H9 (cell line): Measurements from ENCODE around the gene HPS3. TPM values are rescaled to one million over a fixed set of nuclear protein-coding genes. Genes with fewer than 3 reads are reported as not detected.
A peak's percentile ranks its signal among the peaks of the same experiment; 100 is the strongest.

ENCODE experiments used
- DNase-seq: peaks from one replicate; pipeline ENCODE4 v3.0.0-alpha.2; 2017
- H2AFZ ChIP-seq: one replicate; pipeline ENCODE4 v1.6.1; 2013; ENCODE audit warnings: mild to moderate bottlenecking, low read length, control low read depth, moderate library complexity
- H2AK5ac ChIP-seq: 2 replicates; pipeline ENCODE4 v1.6.1; 2013; ENCODE audit warnings: low read length, control low read depth, mixed read lengths; ENCODE audit not compliant: insufficient read length
- H2BK120ac ChIP-seq: one replicate; pipeline ENCODE4 v1.6.1; 2013; ENCODE audit warnings: low read depth, mild to moderate bottlenecking, low read length, control low read depth, inconsistent platforms; ENCODE audit not compliant: poor library complexity, severe bottlenecking
- H2BK12ac ChIP-seq: 2 replicates; pipeline ENCODE4 v1.6.1; 2013; ENCODE audit warnings: low read length, control low read depth, mixed read lengths, low read depth; ENCODE audit not compliant: insufficient read length
- H2BK15ac ChIP-seq: 2 replicates; pipeline ENCODE4 v1.6.1; 2013; ENCODE audit warnings: low read depth, low read length, control low read depth
- H2BK20ac ChIP-seq: one replicate; pipeline ENCODE4 v1.6.1; 2013; ENCODE audit warnings: low read depth, mild to moderate bottlenecking, low read length, control low read depth, inconsistent platforms; ENCODE audit not compliant: poor library complexity, severe bottlenecking
- H2BK5ac ChIP-seq: 2 replicates; pipeline ENCODE4 v1.6.1; 2013; ENCODE audit warnings: low read length, control low read depth, mixed read lengths; ENCODE audit not compliant: insufficient read length
- H3K14ac ChIP-seq: 2 replicates; pipeline ENCODE4 v1.6.1; 2013; ENCODE audit warnings: low read length, control low read depth; ENCODE audit not compliant: insufficient read depth
- H3K18ac ChIP-seq: 2 replicates; pipeline ENCODE4 v1.6.1; 2013; ENCODE audit warnings: low read depth, mild to moderate bottlenecking, mixed read lengths, low read length, control low read depth; ENCODE audit not compliant: insufficient read length
- H3K23ac ChIP-seq: 2 replicates; pipeline ENCODE4 v1.6.1; 2013; ENCODE audit warnings: low read length, control low read depth, mixed read lengths, low read depth; ENCODE audit not compliant: insufficient read length
- H3K23me2 ChIP-seq: 2 replicates; pipeline ENCODE4 v1.6.1; 2013; ENCODE audit warnings: low read depth, mild to moderate bottlenecking, mixed read lengths, low read length, control low read depth; ENCODE audit not compliant: insufficient read length, poor library complexity, severe bottlenecking
- H3K27ac ChIP-seq: 2 replicates; pipeline ENCODE4 v1.5.1; 2013; ENCODE audit warnings: low read length, control low read depth, mixed read lengths, low read depth; ENCODE audit not compliant: insufficient read length
- H3K27me3 ChIP-seq: 2 replicates; pipeline ENCODE4 v1.6.1; 2013; ENCODE audit warnings: low read length, control low read depth, inconsistent platforms; ENCODE audit not compliant: insufficient read depth
- H3K4ac ChIP-seq: 2 replicates; pipeline ENCODE4 v1.6.1; 2013; ENCODE audit warnings: low read depth, mild to moderate bottlenecking, control low read depth, inconsistent platforms, low read length, moderate library complexity
- H3K4me1 ChIP-seq: 2 replicates; pipeline ENCODE4 v1.6.1; 2013; ENCODE audit warnings: low read length, control low read depth, inconsistent platforms; ENCODE audit not compliant: insufficient read depth
- H3K4me2 ChIP-seq: 2 replicates; pipeline ENCODE4 v1.6.1; 2013; ENCODE audit warnings: low read length, control low read depth, mixed read lengths; ENCODE audit not compliant: insufficient read length, insufficient read depth
- H3K56ac ChIP-seq: 2 replicates; pipeline ENCODE4 v1.6.1; 2013; ENCODE audit warnings: low read depth, mild to moderate bottlenecking, mixed read lengths, low read length, control low read depth; ENCODE audit not compliant: insufficient read length
- H3K79me1 ChIP-seq: 2 replicates; pipeline ENCODE4 v1.6.1; 2013; ENCODE audit warnings: low read depth, mild to moderate bottlenecking, moderate library complexity, low read length, control low read depth, inconsistent platforms; ENCODE audit not compliant: insufficient read depth, poor library complexity, severe bottlenecking
- H3K79me2 ChIP-seq: 2 replicates; pipeline ENCODE4 v1.6.1; 2013; ENCODE audit warnings: low read length, control low read depth, inconsistent platforms; ENCODE audit not compliant: insufficient read depth
- H3K9ac ChIP-seq: 2 replicates; pipeline ENCODE4 v1.6.1; 2013; ENCODE audit warnings: low read length, control low read depth, mixed read lengths; ENCODE audit not compliant: insufficient read length; ENCODE audit errors: extremely low read depth
- H3K9me3 ChIP-seq: one replicate; pipeline ENCODE4 v1.6.1; 2013; ENCODE audit warnings: low read depth, low read length, inconsistent platforms; ENCODE audit not compliant: control insufficient read depth
- H3T11ph ChIP-seq: one replicate; pipeline ENCODE4 v1.6.1; 2013; ENCODE audit warnings: mild to moderate bottlenecking, low read length, control low read depth, inconsistent platforms
- H4K20me1 ChIP-seq: one replicate; pipeline ENCODE4 v1.6.1; 2013; ENCODE audit not compliant: control insufficient read depth, insufficient read length, insufficient read depth
- H4K5ac ChIP-seq: 2 replicates; pipeline ENCODE4 v1.6.1; 2013; ENCODE audit warnings: low read depth, mild to moderate bottlenecking, mixed read lengths, low read length, control low read depth; ENCODE audit not compliant: insufficient read length
- H4K8ac ChIP-seq: replicated peaks from 2 replicates; pipeline ENCODE4 v1.6.1; 2013; ENCODE audit warnings: low read length, control low read depth, mixed read lengths, low read depth; ENCODE audit not compliant: insufficient read length
- H4K91ac ChIP-seq: 2 replicates; pipeline ENCODE4 v1.6.1; 2013; ENCODE audit warnings: low read depth, mild to moderate bottlenecking, moderate library complexity, mixed read lengths, low read length, control low read depth; ENCODE audit not compliant: insufficient read length
- H3K27ac Mint-ChIP-seq, 3 experiments: 2 replicates in 2 of 3; 3 replicates in 1 of 3; pipeline ENCODE4 v1.8.0; 2020 to 2021; ENCODE audit warnings: mixed read lengths in 3 of 3, mild to moderate bottlenecking in 1 of 3, moderate library complexity in 1 of 3
- H3K27me3 Mint-ChIP-seq: 2 replicates; pipeline ENCODE4 v1.8.0; 2021; ENCODE audit warnings: low read depth, mild to moderate bottlenecking, moderate library complexity, mixed read lengths
- H3K36me3 Mint-ChIP-seq, 3 experiments: 2 replicates in 2 of 3; 3 replicates in 1 of 3; pipeline ENCODE4 v1.8.0; 2020 to 2021; ENCODE audit warnings: low read depth in 3 of 3, mixed read lengths in 3 of 3; ENCODE audit not compliant: insufficient read depth in 1 of 3
- H3K4me1 Mint-ChIP-seq, 2 experiments: 2 replicates each; pipeline ENCODE4 v1.8.0; 2020; ENCODE audit warnings: mixed read lengths in 2 of 2
- H3K4me3 Mint-ChIP-seq, 2 experiments: 2 replicates in 1 of 2; 3 replicates in 1 of 2; pipeline ENCODE4 v1.8.0; 2020 to 2021; ENCODE audit warnings: mild to moderate bottlenecking in 2 of 2, mixed read lengths in 2 of 2, moderate library complexity in 1 of 2
- H3K9me3 Mint-ChIP-seq, 2 experiments: 2 replicates in 1 of 2; 3 replicates in 1 of 2; pipeline ENCODE4 v1.8.0; 2020; ENCODE audit warnings: mild to moderate bottlenecking in 2 of 2, mixed read lengths in 2 of 2, moderate library complexity in 1 of 2
- WGBS: extraction: QIAGEN DNeasy Blood & Tissue Kit; methylation state at CpG from one replicate; pipeline ENCODE4 v1.1.7; 2013; ENCODE audit warnings: missing lambda C conversion rate, low lambda C conversion rate, mixed read lengths; ENCODE audit not compliant: insufficient read length; ENCODE audit errors: extremely low coverage; 5-methylcytosine and 5-hydroxymethylcytosine counted together
- total RNA-seq: library from RNA; stranded (reverse); gene quantifications from 2 replicates; pipeline ENCODE4 v1.2.1, GENCODE V29; 2021
- TF ChIP-seq, protein P1 (sequence below): fragments of 200-600 bp; sonication (generic); conservative IDR thresholded peaks from 3 replicates; pipeline ENCODE4 v1.8.0; 2021; ENCODE audit warnings: antibody characterized with exemption, mild to moderate bottlenecking

Gene HPS3
- total RNA-seq, 1 experiment from 2014 or later, result 46.5 TPM

GRCh38 chr3:149198611-149199010 lies 69.2 kb downstream of the HPS3 start:
- Histone ChIP-seq H2BK5ac (peak overlapping the region; percentile 88), H4K91ac (no peak overlapping the region), H4K5ac (no peak overlapping the region), H3K4ac (no peak overlapping the region; the same call in 1 of the 2 replicates), H2AK5ac (peak overlapping the region; percentile 93), H3T11ph (no peak overlapping the region), H2BK15ac (no peak overlapping the region), H2BK20ac (no peak overlapping the region), H3K27ac (peak overlapping the region; percentile 100), H3K27me3 (no peaks in the 10 kb centered on the region), H2BK120ac (no peak overlapping the region), H4K8ac (no peak overlapping the region), H3K4me2 (peak overlapping the region; percentile 93), H3K23ac (no peak overlapping the region), H3K23me2 (peaks cover 3% of the 10 kb centered on the region), H4K20me1 (no peaks in the 10 kb centered on the region), H3K79me1 (no peaks in the 10 kb centered on the region), H3K79me2 (no peaks in the 10 kb centered on the region), H2BK12ac (peak overlapping the region; percentile 87), H3K9ac (peak overlapping the region; percentile 68), H2AFZ (no peak overlapping the region), H3K4me1 (peaks cover 7% of the 10 kb centered on the region), H3K9me3 (no peaks in the 10 kb centered on the region), H3K14ac (no peak overlapping the region), H3K56ac (no peak overlapping the region), H3K18ac (peak overlapping the region; percentile 83)
- Mint-ChIP-seq H3K4me3 (peak overlapping the region; percentile 38 to 73; a peak in 4 of 5 replicates), H3K4me1 (peaks cover 58 to 62% of the 10 kb centered on the region in 2 experiments), H3K9me3 (no peaks in the 10 kb centered on the region; a peak in 1 of 5 replicates), H3K36me3 (no peaks in the 10 kb centered on the region; a peak in 2 of 7 replicates), H3K27ac (peak overlapping the region; percentile 94 to 100 (median 99)), H3K27me3 (no peaks in the 10 kb centered on the region)
- TF ChIP-seq, protein P1, sequence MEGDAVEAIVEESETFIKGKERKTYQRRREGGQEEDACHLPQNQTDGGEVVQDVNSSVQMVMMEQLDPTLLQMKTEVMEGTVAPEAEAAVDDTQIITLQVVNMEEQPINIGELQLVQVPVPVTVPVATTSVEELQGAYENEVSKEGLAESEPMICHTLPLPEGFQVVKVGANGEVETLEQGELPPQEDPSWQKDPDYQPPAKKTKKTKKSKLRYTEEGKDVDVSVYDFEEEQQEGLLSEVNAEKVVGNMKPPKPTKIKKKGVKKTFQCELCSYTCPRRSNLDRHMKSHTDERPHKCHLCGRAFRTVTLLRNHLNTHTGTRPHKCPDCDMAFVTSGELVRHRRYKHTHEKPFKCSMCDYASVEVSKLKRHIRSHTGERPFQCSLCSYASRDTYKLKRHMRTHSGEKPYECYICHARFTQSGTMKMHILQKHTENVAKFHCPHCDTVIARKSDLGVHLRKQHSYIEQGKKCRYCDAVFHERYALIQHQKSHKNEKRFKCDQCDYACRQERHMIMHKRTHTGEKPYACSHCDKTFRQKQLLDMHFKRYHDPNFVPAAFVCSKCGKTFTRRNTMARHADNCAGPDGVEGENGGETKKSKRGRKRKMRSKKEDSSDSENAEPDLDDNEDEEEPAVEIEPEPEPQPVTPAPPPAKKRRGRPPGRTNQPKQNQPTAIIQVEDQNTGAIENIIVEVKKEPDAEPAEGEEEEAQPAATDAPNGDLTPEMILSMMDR, result no peak
- no CpG with 5 or more reads among the region's 7 CpGs for WGBS
- peak; percentile 82 for DNase-seq
